Stimulated activated naive B cell treated with anti-CD40 and anti-IgM and Interleukin-4, amounts not matched to agents 10 μg/mL and 1 μg/mL and 100 μg/mL, for 72 hours (primary cell): ENCODE data around the gene UBE2E3.

Source experiments
- ATAC-seq, 2 donors: fragments of 150-1000 bp; cut with Tn5 transposase; replicated peaks; 2 replicates each; pipeline ENCODE4 v1.10.0; 2021; ENCODE audit warnings: moderate library complexity in 1 of 2
- DNase-seq: peaks from one replicate; pipeline ENCODE4 v3.0.0; 2021
- H3K27ac Mint-ChIP-seq: one replicate; pipeline ENCODE4 v1.8.0; 2022; ENCODE audit warnings: mild to moderate bottlenecking, mixed read lengths
- H3K27me3 Mint-ChIP-seq, 2 donors: one replicate each; pipeline ENCODE4 v1.8.0; 2022; ENCODE audit warnings: mixed read lengths in 2 of 2
- H3K36me3 Mint-ChIP-seq, 2 donors: one replicate each; pipeline ENCODE4 v1.8.0; 2022; ENCODE audit warnings: mixed read lengths in 2 of 2, mild to moderate bottlenecking in 1 of 2
- H3K4me1 Mint-ChIP-seq, 2 donors: one replicate each; pipeline ENCODE4 v1.8.0; 2022; ENCODE audit warnings: mixed read lengths in 2 of 2, mild to moderate bottlenecking in 1 of 2
- H3K4me3 Mint-ChIP-seq, 2 donors: one replicate each; pipeline ENCODE4 v1.8.0; 2022; ENCODE audit warnings: mild to moderate bottlenecking in 2 of 2, mixed read lengths in 2 of 2, moderate library complexity in 1 of 2
- H3K9me3 Mint-ChIP-seq, 2 donors: one replicate each; pipeline ENCODE4 v1.8.0; 2022; ENCODE audit warnings: mixed read lengths in 2 of 2, mild to moderate bottlenecking in 1 of 2

Gene UBE2E3

DNA sequence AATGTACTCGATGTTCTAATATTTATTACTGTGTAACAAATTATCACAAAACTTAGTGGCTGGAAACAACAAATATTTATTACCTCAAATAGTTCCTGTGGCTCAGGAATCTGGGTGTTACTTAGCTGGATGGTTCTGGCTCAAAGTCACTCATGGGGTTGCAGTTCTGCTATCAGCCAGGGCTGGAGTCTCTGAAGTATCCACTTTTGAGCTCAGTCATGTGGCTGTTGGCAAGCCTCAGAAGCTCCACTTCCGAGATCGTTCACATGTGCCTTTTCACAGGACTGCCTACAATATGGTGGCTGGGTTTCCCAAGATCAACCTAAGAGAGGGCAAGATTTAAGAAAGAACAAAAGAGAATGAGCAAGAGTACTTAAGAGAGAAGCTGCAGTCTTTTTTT is 19.4 kb upstream of the UBE2E3 start:
- Mint-ChIP-seq H3K4me3 (no peak overlapping the region), H3K27me3 (peaks cover 10 to 12% of the 10 kb centered on the region in 2 donors), H3K36me3 (no peaks in the 10 kb centered on the region), H3K4me1 (peaks cover 2 to 6% of the 10 kb centered on the region in 2 donors), H3K9me3 (no peaks in the 10 kb centered on the region), H3K27ac (no peak overlapping the region)
- no peak for ATAC-seq
- no peak for DNase-seq

DNA sequence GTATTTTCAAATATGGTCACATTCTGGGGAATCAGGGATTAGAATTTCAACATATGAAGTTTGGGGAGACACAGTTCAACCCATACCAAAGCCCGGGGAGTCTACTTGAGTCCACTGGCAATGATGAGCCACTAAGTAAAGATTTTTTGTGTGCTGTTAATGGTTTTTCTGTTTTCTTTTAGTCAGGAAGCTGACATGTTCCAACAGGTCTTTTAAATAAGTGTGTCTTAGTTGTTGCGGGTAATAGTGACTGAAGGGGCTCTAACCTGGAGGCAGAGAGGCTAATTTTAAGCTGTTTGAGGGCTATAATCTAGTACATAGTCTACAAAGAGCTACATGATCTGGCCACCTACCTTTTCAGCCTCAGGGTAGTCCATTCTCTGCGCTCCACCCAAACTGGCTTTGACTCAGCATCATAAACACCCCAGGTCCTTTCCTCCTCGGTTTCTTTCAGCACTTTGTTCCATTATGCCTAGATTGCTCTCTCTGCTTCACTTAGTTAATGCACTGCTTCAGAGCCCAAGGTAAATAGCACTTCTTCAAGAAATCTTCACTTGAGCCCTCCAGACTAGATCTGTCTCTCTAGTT is 17.6 kb upstream of the UBE2E3 start:
- Mint-ChIP-seq H3K9me3 (no peaks in the 10 kb centered on the region), H3K36me3 (no peaks in the 10 kb centered on the region), H3K27ac (no peak overlapping the region), H3K4me1 (peaks cover under 1 to 3% of the 10 kb centered on the region in 2 donors), H3K27me3 (peaks cover 9 to 12% of the 10 kb centered on the region in 2 donors), H3K4me3 (no peak overlapping the region)
- DNase-seq = no peak
- ATAC-seq = no peak

DNA sequence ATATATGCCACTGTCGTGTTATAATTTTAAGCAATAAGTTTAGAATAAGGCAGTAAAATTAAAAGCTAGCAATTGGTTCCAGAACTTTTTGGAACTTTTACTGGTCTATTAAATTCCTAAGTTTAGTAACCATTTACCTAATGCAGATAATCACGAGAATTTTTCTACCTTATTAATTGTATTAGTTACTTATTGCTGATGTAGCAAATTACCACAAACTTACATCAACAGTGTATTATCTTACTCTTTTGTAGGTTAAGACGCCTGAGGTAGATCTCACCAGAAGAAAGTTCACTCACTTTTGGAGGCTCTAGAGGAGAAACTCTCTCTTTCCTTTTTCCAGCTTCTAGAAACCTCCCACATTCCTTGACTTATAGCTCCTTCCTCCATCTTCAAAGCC is 14.0 kb upstream of the UBE2E3 start:
- no peak overlapping the region for H3K4me3 Mint-ChIP-seq

DNA sequence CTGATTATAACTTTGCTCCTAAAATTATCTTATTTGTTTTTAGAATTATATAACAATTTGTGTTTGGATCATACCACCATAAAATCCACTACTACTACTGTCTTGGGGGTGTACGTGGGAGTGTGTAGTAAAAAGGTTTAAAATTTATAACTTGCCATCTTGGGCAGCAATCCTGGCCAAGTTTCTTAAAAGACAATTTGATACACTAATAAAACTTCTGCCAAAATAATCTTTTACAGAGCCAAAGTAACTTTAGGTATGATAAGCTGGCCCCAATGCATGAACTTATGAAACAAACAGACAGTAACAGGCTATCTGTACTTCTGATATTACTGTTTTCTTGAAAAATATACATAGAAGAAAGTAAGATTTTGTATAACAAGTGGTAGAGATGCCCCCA is 11.3 kb upstream of the UBE2E3 start:
- Mint-ChIP-seq H3K4me3 (no peak overlapping the region), H3K36me3 (no peaks in the 10 kb centered on the region), H3K9me3 (no peaks in the 10 kb centered on the region), H3K27ac (no peak overlapping the region), H3K4me1 (no peaks in the 10 kb centered on the region), H3K27me3 (peaks cover 6 to 7% of the 10 kb centered on the region in 2 donors)
- ATAC-seq (no peak), DNase-seq (no peak)

More for the DNA sequence above, 14.0 kb upstream of the UBE2E3 start:
- H3K36me3 Mint-ChIP-seq = no peaks in the 10 kb centered on the region
- H3K4me1 Mint-ChIP-seq = no peaks in the 10 kb centered on the region
- DNase-seq (no peak), ATAC-seq (no peak)
- no peaks in the 10 kb centered on the region for H3K9me3 Mint-ChIP-seq
- H3K27ac Mint-ChIP-seq = no peak overlapping the region
- H3K27me3 Mint-ChIP-seq = peaks cover 6 to 12% of the 10 kb centered on the region in 2 donors

DNA sequence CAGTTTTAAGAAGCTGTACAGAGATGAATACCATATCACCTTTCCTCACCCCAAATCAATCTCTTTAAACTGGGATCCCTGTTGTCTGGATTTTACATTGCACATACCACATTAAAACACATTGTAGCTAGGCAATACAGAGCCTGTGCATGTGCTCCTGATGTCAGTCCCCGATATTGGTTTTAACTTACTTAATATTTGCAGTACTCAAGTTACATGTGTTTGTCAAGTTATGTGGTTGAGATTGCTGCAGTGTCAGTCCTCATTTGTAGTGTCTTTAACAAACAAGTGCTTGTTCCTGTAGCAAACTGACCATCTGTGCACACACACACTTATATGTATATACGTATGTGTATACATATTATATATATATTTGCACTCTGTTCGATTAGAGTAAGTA is 10.4 kb upstream of the UBE2E3 start:
- Mint-ChIP-seq H3K9me3 (no peaks in the 10 kb centered on the region), H3K27ac (no peak overlapping the region), H3K27me3 (peaks cover 5 to 6% of the 10 kb centered on the region in 2 donors), H3K36me3 (no peaks in the 10 kb centered on the region), H3K4me3 (no peak overlapping the region), H3K4me1 (no peaks in the 10 kb centered on the region)
- ATAC-seq (no peak), DNase-seq (no peak)

DNA sequence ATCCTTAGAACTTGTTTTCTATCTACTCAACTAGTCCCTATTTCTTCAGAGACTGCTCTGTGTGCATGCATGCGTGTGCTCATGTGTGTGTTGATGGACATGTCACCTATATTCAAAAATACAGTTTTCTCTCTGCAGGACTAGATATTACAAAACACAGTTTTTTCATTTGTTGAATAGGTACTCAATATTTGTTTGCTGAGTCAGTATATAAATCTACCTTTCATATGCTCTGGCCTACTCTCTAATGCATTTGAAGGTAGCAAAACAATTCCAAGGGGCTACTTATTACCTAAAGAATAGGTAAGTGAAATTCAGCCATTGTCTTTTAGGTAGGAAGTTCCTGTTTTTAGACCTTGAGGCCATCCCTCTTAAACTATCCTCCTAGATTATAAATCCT is 8.6 kb upstream of the UBE2E3 start:
- peaks cover 0 to 6% of the 10 kb centered on the region in 2 donors for H3K27me3 Mint-ChIP-seq
- no peaks in the 10 kb centered on the region for H3K36me3 Mint-ChIP-seq
- DNase-seq (no peak), ATAC-seq (no peak)
- H3K9me3 Mint-ChIP-seq = no peaks in the 10 kb centered on the region
- no peak overlapping the region for H3K4me3 Mint-ChIP-seq
- no peak overlapping the region for H3K27ac Mint-ChIP-seq
- no peaks in the 10 kb centered on the region for H3K4me1 Mint-ChIP-seq

DNA sequence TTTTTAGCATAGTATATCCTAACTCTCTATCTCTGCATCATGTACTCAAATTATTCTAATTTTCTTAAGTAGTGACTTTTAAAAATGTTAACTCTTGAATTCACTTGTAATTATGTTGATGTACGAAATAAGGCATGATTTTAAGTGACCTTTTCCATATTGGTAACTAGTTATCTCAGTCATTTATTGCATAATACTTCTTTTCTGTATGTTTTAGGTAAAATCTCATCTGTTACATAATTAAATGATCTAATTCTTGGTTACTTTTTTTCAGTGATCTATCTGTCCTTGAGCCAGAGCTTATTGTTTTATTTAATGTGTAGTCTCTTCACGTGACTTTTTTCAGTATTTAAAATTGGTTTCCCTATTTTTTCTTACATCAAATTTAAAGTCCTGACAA is 4.8 kb upstream of the UBE2E3 start:
- H3K9me3 Mint-ChIP-seq = no peaks in the 10 kb centered on the region
- no peak for ATAC-seq
- H3K4me3 Mint-ChIP-seq = no peak overlapping the region
- H3K36me3 Mint-ChIP-seq = no peaks in the 10 kb centered on the region
- no peaks in the 10 kb centered on the region for H3K27me3 Mint-ChIP-seq
- no peak overlapping the region for H3K27ac Mint-ChIP-seq
- no peak for DNase-seq
- peaks cover 4 to 6% of the 10 kb centered on the region in 2 donors for H3K4me1 Mint-ChIP-seq

DNA sequence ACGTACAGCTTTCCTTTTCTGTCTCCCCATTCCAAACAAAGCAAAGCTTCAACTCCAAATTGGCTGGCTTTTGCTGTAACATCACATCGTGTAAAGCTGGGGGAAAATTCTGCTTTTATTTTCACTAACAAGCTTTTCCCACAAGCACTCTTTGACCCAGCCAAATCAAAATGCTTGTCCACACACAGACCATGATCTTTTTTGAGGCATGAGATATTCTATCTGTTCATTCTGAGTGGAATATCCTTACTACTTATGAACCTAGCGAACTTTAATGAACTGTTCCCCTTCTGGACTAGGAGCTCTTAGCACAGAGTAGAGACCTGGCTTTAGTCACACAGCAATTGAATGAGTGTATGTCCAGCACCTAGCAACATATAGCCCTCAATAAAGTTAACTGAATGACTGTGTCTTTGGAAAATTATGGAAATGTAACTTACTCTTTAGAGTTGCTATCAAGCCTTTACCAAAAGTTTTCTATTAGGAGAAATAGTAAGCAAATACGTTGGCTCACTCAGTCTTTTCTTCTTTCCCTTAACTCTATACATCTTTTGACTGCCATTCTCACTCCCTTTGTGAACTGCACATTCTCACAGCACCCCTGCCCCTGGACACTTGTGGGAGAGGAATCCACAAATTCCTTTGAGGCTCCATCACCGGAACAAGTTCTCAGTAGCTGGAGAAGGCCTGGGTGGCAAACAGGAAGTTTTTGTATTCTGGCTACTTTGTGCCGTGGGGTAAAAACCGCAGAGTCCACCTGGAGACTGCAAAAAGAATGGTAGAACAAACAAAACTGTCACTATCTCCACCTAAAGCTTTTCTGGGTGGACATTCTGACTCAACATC is 1.3 kb upstream of the UBE2E3 start:
- no peak for DNase-seq
- peaks cover 2 to 6% of the 10 kb centered on the region in 2 donors for H3K36me3 Mint-ChIP-seq
- H3K27me3 Mint-ChIP-seq = no peaks in the 10 kb centered on the region

DNA sequence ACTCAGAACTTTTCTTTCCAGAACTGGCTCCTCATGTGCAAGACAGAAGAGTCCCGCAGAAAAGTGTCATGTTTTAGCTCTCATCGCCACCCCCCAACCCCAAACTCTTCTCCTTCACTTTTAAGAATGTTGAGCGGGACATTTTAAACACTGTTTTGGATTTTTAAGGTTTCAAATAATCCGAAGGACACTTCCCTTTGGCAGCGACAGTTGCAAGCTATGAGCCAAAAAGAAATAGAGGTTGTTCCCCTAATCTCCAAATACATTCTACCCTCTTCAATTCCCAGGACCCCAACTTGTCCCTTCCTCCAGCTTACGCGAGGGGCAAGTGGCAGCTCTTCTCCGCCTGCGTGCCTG is 678 bp upstream of the UBE2E3 start:
- peak overlapping the region; percentile 85 for H3K27ac Mint-ChIP-seq
- DNase-seq = no peak
- H3K4me3 Mint-ChIP-seq = peak overlapping the region; percentile 78 to 87
- H3K36me3 Mint-ChIP-seq = peaks cover 2 to 7% of the 10 kb centered on the region in 2 donors
- no peaks in the 10 kb centered on the region for H3K9me3 Mint-ChIP-seq
- no peak for ATAC-seq
- peaks cover 14 to 20% of the 10 kb centered on the region in 2 donors for H3K4me1 Mint-ChIP-seq
- H3K27me3 Mint-ChIP-seq = no peaks in the 10 kb centered on the region

More for the DNA sequence above, 1.3 kb upstream of the UBE2E3 start:
- peak overlapping the region; percentile 78 to 87 for H3K4me3 Mint-ChIP-seq
- ATAC-seq = no peak
- no peak overlapping the region for H3K27ac Mint-ChIP-seq
- H3K4me1 Mint-ChIP-seq = peaks cover 14 to 19% of the 10 kb centered on the region in 2 donors
- H3K9me3 Mint-ChIP-seq = no peaks in the 10 kb centered on the region

DNA sequence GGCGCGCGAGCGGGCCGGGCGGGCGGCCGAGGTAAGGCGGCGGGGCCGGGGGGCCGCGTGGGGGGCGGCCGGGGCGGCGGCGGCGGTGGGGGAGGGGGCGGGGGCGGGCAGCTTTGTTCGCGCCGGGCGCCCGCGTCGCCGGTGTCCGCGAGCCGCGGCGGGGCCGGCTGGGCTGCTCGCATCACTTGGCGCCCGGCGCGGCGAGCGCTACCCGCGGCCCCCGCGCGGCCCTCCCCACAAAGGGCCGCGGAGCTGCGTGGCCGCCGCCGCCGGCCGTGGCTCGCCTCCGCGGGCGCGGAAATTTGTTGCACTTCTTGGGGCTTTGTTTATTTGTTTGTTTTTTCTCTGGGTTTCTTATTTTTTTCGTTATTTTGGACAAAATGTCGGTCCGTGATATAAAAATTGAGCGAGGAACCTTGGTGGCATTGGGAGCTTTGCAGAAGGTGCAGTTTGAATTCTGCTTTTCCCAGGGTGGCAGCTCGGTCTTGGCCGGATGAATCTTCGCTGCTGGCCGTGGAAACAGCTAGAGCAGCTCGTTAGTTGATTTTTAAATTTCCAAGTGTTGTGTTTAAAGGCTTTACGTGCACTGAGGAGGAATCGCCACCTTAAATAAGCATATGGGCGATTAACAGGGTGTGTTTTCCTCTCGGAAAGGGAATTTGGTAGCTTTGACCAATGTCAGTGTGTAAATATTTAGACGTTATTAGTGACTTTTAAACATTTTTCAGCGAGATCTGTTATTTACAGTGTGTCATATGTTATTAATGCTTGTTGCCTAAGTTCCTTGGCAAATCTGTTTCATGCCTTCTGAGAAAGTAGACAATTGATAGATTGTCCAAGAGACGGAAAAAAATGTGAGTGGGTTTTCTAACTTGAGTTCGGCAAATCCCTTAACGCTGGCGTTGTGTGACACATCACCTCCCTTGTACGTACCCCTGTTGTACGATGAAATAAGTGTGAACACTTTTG is 822 bp downstream of the UBE2E3 start:
- peak overlapping the region; percentile 96 for H3K27ac Mint-ChIP-seq
- H3K4me3 Mint-ChIP-seq = peak overlapping the region; percentile 96 to 98
- ATAC-seq = peak; percentile 20 to 25
- DNase-seq = no peak
- H3K9me3 Mint-ChIP-seq = no peaks in the 10 kb centered on the region
- H3K36me3 Mint-ChIP-seq = peaks cover 5 to 7% of the 10 kb centered on the region in 2 donors
- peaks cover 17 to 27% of the 10 kb centered on the region in 2 donors for H3K4me1 Mint-ChIP-seq
- H3K27me3 Mint-ChIP-seq = no peaks in the 10 kb centered on the region

DNA sequence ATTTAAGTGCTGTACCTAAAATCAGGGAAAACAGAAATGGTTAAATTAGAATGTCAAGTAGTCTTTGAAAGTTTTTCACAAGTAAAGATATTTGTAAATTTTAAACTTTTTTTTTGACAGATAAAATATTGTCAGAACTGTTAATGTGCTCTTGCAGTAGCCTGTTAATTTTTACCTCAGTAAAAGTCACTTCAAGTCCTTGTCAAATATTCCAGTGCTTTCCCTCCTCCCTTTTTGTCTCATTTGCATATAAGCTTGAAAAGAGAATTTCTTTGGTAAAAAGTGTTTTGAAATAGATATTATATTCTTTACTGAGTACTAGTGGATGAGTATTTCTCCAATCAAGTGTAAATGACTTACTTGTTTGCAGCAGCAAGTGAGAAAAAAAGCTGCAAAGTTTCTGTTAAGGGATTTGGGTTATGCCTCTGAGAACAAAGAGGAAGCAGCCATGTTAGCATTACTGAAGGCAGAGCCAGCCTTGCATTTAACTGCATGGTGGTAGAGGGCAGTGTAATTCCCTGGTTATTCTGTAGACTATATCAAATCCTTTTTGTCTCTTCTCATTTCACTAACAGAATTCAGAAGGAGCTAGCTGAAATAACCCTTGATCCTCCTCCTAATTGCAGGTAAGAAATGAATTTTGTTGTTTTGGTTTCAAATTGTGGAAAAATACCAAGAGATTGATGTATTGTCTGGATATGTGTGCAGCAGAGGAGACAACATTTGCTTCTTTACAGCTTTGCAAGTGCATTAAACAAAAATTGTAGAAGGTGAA is 3.2 kb downstream of the UBE2E3 start:
- DNase-seq (no peak), ATAC-seq (peak in 1 of 2 donors; percentile 43)
- Mint-ChIP-seq H3K36me3 (peaks cover 5 to 7% of the 10 kb centered on the region in 2 donors), H3K4me3 (no peak overlapping the region), H3K27ac (no peak overlapping the region), H3K4me1 (peaks cover 17 to 27% of the 10 kb centered on the region in 2 donors), H3K27me3 (no peaks in the 10 kb centered on the region), H3K9me3 (no peaks in the 10 kb centered on the region)

DNA sequence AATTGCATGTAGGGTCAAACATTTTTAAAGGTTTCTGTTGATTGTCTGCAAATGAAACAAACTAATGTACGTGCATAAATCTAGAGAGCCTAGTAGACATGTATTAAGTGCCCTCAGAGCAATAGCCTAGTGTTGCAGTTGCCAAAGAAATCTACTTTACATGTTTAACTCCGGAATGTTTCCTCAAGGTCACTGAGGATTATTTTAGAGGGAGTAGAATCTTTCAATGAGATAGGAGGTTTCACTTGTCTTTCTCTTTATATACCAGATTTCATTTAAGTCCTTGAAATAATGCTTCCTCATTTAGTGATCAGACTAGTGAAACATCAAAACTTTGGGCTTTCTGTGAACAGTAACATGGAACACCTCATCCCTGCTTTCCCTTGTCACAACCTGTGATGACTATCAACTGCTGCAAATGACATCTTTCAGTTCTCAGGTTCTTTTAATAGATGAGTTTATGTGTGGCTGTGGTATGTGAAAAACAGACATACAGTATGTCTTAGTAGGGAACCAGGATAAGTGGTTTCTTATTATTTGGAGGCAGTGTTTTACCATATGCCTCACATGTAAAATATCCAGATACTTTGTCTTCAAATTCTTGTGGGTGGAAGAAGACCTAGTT is 5.5 kb downstream of the UBE2E3 start:
- DNase-seq = no peak

DNA sequence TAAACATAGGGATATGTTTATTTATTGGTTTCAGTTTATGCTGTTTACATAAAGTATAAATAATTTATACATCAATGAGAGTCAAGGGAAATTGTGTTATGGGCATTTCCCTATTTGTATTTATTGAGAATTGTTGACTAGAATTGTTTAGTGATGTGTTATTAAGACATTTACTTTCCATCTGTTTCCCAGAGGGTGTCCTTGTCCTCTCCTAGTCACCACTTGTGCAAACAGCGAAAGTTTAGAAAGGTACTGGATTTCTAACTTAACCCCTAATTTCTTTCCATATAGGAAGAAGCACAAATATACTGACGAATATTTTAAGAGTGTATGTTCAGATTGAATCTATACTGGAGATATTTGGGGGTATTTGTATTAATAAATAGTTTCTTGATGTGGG is 6.7 kb downstream of the UBE2E3 start:
- Mint-ChIP-seq H3K27ac (no peak overlapping the region), H3K9me3 (no peaks in the 10 kb centered on the region), H3K4me1 (peaks cover 9 to 21% of the 10 kb centered on the region in 2 donors), H3K27me3 (no peaks in the 10 kb centered on the region), H3K36me3 (peaks cover 10 to 15% of the 10 kb centered on the region in 2 donors), H3K4me3 (no peak overlapping the region)
- DNase-seq = no peak
- ATAC-seq = no peak

More for the DNA sequence above, 5.5 kb downstream of the UBE2E3 start:
- Mint-ChIP-seq H3K4me1 (peaks cover 13 to 21% of the 10 kb centered on the region in 2 donors), H3K9me3 (no peaks in the 10 kb centered on the region), H3K27ac (no peak overlapping the region), H3K4me3 (no peak overlapping the region), H3K36me3 (peaks cover 10 to 15% of the 10 kb centered on the region in 2 donors), H3K27me3 (no peaks in the 10 kb centered on the region)
- ATAC-seq = no peak
